DOHH2 (cell line): Measurements from ENCODE around the gene DSE.
A peak's percentile ranks its signal among the peaks of the same experiment; 100 is the strongest.

Experiments
- H3F3A ChIP-seq: fragments of 200-600 bp; sonication (generic), shearing (Covaris generic); 2 replicates; pipeline ENCODE4 v1.6.0; 2016; ENCODE audit warnings: antibody characterized with exemption, mild to moderate bottlenecking; ENCODE audit not compliant: control insufficient read depth, insufficient read depth
- H3K27ac ChIP-seq: fragments of 200-600 bp; sonication (generic); 2 replicates; pipeline ENCODE4 v1.5.1; 2014; ENCODE audit warnings: low read depth, mild to moderate bottlenecking, low read length, moderate library complexity
- H3K27me3 ChIP-seq: fragments of 200-600 bp; sonication (generic); 2 replicates; pipeline ENCODE4 v1.6.1; 2014; ENCODE audit warnings: mild to moderate bottlenecking, low read length, mixed read lengths; ENCODE audit not compliant: control insufficient read depth
- H3K36me3 ChIP-seq: fragments of 200-600 bp; sonication (generic); 2 replicates; pipeline ENCODE4 v1.6.1; 2014; ENCODE audit warnings: mild to moderate bottlenecking, low read length, moderate library complexity, mixed read lengths; ENCODE audit not compliant: control insufficient read depth
- H3K4me1 ChIP-seq: fragments of 200-600 bp; sonication (generic); 2 replicates; pipeline ENCODE4 v1.6.1; 2014; ENCODE audit warnings: mild to moderate bottlenecking, low read length, mixed read lengths; ENCODE audit not compliant: control insufficient read depth
- H3K4me2 ChIP-seq: fragments of 200-600 bp; sonication (generic); 2 replicates; pipeline ENCODE4 v1.6.0; 2014; ENCODE audit warnings: mild to moderate bottlenecking, low read length, moderate library complexity
- H3K4me3 ChIP-seq: fragments of 200-600 bp; sonication (generic); 2 replicates; pipeline ENCODE4 v1.5.1; 2014; ENCODE audit warnings: mild to moderate bottlenecking, low read length, mixed read lengths
- H3K79me2 ChIP-seq: fragments of 200-600 bp; sonication (generic); 2 replicates; pipeline ENCODE4 v1.6.1; 2014; ENCODE audit warnings: mild to moderate bottlenecking, low read length, mixed read lengths; ENCODE audit not compliant: control insufficient read depth
- H3K9me2 ChIP-seq: fragments of 200-600 bp; sonication (generic); replicated peaks from 2 replicates; pipeline ENCODE4 v1.6.1; 2014; ENCODE audit warnings: mild to moderate bottlenecking, low read length, mixed read lengths; ENCODE audit not compliant: control insufficient read depth
- H3K9me3 ChIP-seq: fragments of 200-600 bp; sonication (generic); 2 replicates; pipeline ENCODE4 v1.6.1; 2014; ENCODE audit warnings: antibody characterized with exemption, low read length, mixed read lengths; ENCODE audit not compliant: control insufficient read depth, insufficient read depth
- H4K20me1 ChIP-seq: fragments of 200-600 bp; sonication (generic); 2 replicates; pipeline ENCODE4 v1.6.0; 2014; ENCODE audit warnings: low read depth, mild to moderate bottlenecking, antibody characterized with exemption, low read length, moderate library complexity; ENCODE audit not compliant: control insufficient read depth, insufficient read depth
- EZH2phosphoT487 ChIP-seq: fragments of 200-600 bp; sonication (generic); IDR thresholded peaks from 2 replicates; pipeline ENCODE4 v1.6.1; 2017; ENCODE audit warnings: borderline replicate concordance, mild to moderate bottlenecking, antibody characterized with exemption, low read length, moderate library complexity, mixed read lengths
- TF ChIP-seq, protein P1 (sequence below): fragments of 200-600 bp; sonication (generic); IDR thresholded peaks from one replicate; pipeline ENCODE4 v1.5.1; 2014; ENCODE audit warnings: antibody characterized with exemption, mild to moderate bottlenecking, low read depth, low read length; ENCODE audit not compliant: poor library complexity, severe bottlenecking

DSE gene

DNA sequence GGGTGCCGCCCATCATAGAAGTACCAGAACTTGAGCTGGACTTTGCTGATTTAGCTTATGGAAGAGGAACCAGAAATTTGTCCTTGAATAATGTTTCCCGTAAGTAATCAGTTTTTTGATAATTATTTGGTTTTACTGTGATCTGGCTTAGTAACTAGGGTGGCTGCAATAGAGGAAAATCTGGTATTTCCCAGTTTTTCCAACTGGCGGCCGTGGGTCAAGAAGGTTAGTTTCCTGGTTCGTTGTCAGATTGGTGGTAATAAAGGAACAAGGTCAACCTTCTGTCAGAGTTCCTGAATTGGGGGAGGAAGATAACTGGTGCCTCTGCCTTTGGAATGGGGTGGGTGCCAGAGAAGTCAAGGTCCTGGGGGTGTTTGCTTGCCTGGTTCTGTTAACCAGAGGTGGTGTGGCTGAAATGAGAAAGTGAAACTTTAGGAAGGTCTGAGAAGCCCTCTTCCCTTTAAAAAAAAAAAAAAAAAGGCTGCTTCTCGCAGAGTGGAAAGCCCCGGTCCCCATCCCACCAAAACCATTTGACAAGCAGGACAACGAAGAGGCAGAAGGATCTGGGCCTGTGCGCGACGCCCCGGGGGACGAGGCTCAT lies 90.7 kb downstream of the DSE start, which contains the start of gene CALHM6:
Gene CALHM6, plus strand, starts transcription at position 45 of the 601 bp plus-strand sequence. Its CDS starts 555 bp downstream, at position 600.
- Histone ChIP-seq H4K20me1 (no peaks in the 10 kb centered on the region), H3K27ac (no peak within 1 kb of the TSS), H3K79me2 (no peaks in the 10 kb centered on the region), H3K4me2 (peak within 1 kb of the TSS; percentile 43), H3K4me3 (peak within 1 kb of the TSS; percentile 31), H3F3A (no peaks in the 10 kb centered on the region; the same call in 1 of the 2 replicates), H3K36me3 (no peaks in the 10 kb centered on the region), H3K4me1 (peaks cover 18% of the 10 kb centered on the region), H3K9me3 (no peaks in the 10 kb centered on the region), H3K9me2 (no peaks in the 10 kb centered on the region), H3K27me3 (peaks cover 44% of the 10 kb centered on the region)
- TF ChIP-seq, protein P1, sequence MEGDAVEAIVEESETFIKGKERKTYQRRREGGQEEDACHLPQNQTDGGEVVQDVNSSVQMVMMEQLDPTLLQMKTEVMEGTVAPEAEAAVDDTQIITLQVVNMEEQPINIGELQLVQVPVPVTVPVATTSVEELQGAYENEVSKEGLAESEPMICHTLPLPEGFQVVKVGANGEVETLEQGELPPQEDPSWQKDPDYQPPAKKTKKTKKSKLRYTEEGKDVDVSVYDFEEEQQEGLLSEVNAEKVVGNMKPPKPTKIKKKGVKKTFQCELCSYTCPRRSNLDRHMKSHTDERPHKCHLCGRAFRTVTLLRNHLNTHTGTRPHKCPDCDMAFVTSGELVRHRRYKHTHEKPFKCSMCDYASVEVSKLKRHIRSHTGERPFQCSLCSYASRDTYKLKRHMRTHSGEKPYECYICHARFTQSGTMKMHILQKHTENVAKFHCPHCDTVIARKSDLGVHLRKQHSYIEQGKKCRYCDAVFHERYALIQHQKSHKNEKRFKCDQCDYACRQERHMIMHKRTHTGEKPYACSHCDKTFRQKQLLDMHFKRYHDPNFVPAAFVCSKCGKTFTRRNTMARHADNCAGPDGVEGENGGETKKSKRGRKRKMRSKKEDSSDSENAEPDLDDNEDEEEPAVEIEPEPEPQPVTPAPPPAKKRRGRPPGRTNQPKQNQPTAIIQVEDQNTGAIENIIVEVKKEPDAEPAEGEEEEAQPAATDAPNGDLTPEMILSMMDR: no peak
- no peak for TF ChIP-seq EZH2phosphoT487

DNA sequence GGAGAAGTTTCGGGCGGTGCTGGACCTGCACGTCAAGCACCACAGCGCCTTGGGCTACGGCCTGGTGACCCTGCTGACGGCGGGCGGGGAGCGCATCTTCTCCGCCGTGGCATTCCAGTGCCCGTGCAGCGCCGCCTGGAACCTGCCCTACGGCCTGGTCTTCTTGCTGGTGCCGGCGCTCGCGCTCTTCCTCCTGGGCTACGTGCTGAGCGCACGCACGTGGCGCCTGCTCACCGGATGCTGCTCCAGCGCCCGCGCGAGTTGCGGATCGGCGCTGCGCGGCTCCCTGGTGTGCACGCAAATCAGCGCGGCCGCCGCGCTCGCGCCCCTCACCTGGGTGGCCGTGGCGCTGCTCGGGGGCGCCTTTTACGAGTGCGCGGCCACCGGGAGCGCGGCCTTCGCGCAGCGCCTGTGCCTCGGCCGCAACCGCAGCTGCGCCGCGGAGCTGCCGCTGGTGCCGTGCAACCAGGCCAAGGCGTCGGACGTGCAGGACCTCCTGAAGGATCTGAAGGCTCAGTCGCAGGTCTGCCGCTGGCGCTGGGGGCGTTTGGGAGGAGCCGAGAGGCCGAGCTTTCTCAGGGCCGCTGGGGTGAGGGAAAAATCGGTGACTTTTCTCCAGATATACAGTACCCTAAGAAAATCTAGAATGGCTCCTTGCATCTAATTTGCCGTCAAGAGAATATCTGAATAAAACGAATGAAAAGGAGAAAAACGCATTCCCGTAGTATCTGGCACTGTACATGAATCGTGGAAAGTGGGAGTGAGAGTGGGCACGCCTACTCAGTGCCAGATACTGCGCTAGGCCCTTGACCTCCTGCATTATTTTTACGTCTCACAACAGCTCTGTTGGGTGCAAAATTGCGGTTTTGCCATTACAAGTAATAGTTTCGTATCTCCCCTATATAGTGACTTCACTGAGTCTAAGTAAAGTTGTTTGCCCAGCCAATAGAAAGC lies 91.5 kb downstream of the DSE start:
- Histone ChIP-seq H3K9me3 (no peaks in the 10 kb centered on the region), H3K4me2 (peak overlapping the region; percentile 43), H4K20me1 (no peaks in the 10 kb centered on the region), H3K27ac (no peak overlapping the region), H3K36me3 (no peaks in the 10 kb centered on the region), H3K9me2 (no peaks in the 10 kb centered on the region), H3K4me1 (peaks cover 18% of the 10 kb centered on the region), H3F3A (no peaks in the 10 kb centered on the region; the same call in 1 of the 2 replicates), H3K79me2 (no peaks in the 10 kb centered on the region), H3K4me3 (peak overlapping the region; percentile 31), H3K27me3 (peaks cover 49% of the 10 kb centered on the region)
- TF ChIP-seq EZH2phosphoT487: 0 out of 2 replicates have a peak, but pooled peaks have one; percentile 17
- TF ChIP-seq, protein P1: peak; percentile 10

DNA sequence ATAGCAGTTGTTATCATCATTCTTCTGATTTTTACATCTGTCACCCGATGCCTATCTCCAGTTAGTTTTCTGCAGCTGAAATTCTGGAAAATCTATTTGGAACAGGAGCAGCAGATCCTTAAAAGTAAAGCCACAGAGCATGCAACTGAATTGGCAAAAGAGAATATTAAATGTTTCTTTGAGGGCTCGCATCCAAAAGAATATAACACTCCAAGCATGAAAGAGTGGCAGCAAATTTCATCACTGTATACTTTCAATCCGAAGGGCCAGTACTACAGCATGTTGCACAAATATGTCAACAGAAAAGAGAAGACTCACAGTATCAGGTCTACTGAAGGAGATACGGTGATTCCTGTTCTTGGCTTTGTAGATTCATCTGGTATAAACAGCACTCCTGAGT lies 92.6 kb downstream of the DSE start:
- H3K27me3 ChIP-seq: peaks cover 49% of the 10 kb centered on the region
- H3K9me2 ChIP-seq: no peaks in the 10 kb centered on the region
- no peak overlapping the region for H3K27ac ChIP-seq
- TF ChIP-seq, protein P1: no peak
- TF ChIP-seq EZH2phosphoT487: no peak
- no peaks in the 10 kb centered on the region; the same call in 1 of the 2 replicates for H3F3A ChIP-seq
- H4K20me1 ChIP-seq: no peaks in the 10 kb centered on the region
- no peak overlapping the region for H3K4me2 ChIP-seq
- H3K79me2 ChIP-seq: no peaks in the 10 kb centered on the region
- H3K4me3 ChIP-seq: no peak overlapping the region
- H3K9me3 ChIP-seq: no peaks in the 10 kb centered on the region
- H3K36me3 ChIP-seq: no peaks in the 10 kb centered on the region
- H3K4me1 ChIP-seq: peaks cover 18% of the 10 kb centered on the region
